ENCODE measurements around the gene MEGF11. TPM values are rescaled to one million over a fixed set of nuclear protein-coding genes. Genes with fewer than 3 reads are reported as not detected.

The MEGF11 gene
- total RNA-seq, 1 donor from 2014 or later, result 0.06 TPM

DNA sequence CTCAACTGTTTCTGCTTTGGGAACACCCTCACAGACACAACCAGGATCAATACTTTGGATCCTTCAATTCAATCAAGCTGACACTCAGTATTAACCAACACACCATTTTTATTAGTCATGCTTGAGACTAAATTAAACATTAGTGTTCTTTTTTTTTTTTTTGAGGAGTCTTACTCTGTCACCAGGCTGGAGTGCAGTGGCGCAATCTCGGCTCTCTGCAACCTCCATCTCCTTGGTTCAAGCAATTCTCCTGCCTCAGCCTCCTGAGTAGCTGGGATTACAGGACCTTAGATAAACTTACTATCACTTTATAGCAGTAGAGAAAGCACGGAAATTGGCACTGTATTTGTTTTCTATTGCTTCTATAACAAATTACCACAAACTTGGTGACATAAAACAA is 386.3 kb downstream of the MEGF11 start:
- peaks cover 6% of the 10 kb centered on the region for H3K36me3 Mint-ChIP-seq

DNA sequence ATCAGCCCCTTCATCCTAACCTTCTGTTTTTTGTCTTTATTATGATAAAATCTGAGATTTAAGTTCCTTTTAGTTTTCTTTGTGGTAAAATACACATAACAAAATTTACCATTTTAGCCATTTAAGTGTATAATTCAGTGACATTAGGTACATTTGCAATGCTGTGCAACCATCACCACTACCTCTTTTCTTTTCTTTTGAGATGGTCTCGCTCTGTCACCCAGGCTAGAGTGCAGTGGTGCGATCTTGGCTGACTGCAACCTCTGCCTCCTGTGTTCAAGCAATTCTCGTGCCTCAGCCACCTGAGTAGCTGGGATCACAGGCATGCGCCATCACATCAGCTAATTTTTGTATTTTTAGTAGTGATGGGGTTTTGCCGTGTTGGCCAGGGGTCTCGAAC is 390.4 kb downstream of the MEGF11 start:
- no peaks in the 10 kb centered on the region for H3K27me3 ChIP-seq
- DNase-seq (ENCODE audit: low spot score), result no peak
- no peaks in the 10 kb centered on the region for H3K9me3 Mint-ChIP-seq
- H4K20me1 ChIP-seq (ENCODE audit: low read depth), result no peaks in the 10 kb centered on the region
- peak overlapping the region; percentile 33 for H2AFZ ChIP-seq (replicated peaks)
- H3K4me2 ChIP-seq, result no peak overlapping the region
- peaks cover 4% of the 10 kb centered on the region for H3K27me3 Mint-ChIP-seq (ENCODE audit: insufficient read depth, low read depth)
- H3K4me3 ChIP-seq, result no peak overlapping the region
- H3K4me1 ChIP-seq, result no peaks in the 10 kb centered on the region
- no peaks in the 10 kb centered on the region for H3K36me3 ChIP-seq
- H3K9ac ChIP-seq, result no peak overlapping the region
- H3K4me1 Mint-ChIP-seq, result peaks cover 3% of the 10 kb centered on the region
- H3F3A ChIP-seq (ENCODE audit: low read depth), result peaks cover 3% of the 10 kb centered on the region
- no peak overlapping the region for H3K27ac ChIP-seq
- H3K79me2 ChIP-seq (ENCODE audit: low read depth), result no peaks in the 10 kb centered on the region
- no peak overlapping the region for H3K4me3 Mint-ChIP-seq
- no peaks in the 10 kb centered on the region for H3K36me3 Mint-ChIP-seq
- H3K9me3 ChIP-seq (ENCODE audit: low read depth), result no peaks in the 10 kb centered on the region
- no peak overlapping the region for H3K27ac Mint-ChIP-seq
- no peak for TF ChIP-seq EZH2phosphoT487 (IDR thresholded peaks at IDR 0.05)
- TF ChIP-seq EZH2 (IDR thresholded peaks at IDR 0.05), result no peak
- no peak for TF ChIP-seq CTCF (IDR thresholded peaks at IDR 0.05)

More for the DNA sequence above, 386.3 kb downstream of the MEGF11 start:
- Histone ChIP-seq H3F3A (ENCODE audit: low read depth) (peaks cover 16% of the 10 kb centered on the region), H3K9ac (no peak overlapping the region), H3K79me2 (ENCODE audit: low read depth) (peaks cover 29% of the 10 kb centered on the region), H3K36me3 (no peaks in the 10 kb centered on the region), H3K27ac (no peak overlapping the region), H3K9me3 (ENCODE audit: low read depth) (no peaks in the 10 kb centered on the region), H3K27me3 (no peaks in the 10 kb centered on the region), H3K4me1 (peaks cover 4% of the 10 kb centered on the region), H2AFZ (replicated peaks) (no peak overlapping the region), H3K4me3 (no peak overlapping the region), H4K20me1 (ENCODE audit: low read depth) (peaks cover 25% of the 10 kb centered on the region), H3K4me2 (no peak overlapping the region)
- peaks cover 23% of the 10 kb centered on the region for H3K4me1 Mint-ChIP-seq
- no peak overlapping the region for H3K4me3 Mint-ChIP-seq
- TF ChIP-seq CTCF (IDR thresholded peaks at IDR 0.05) (no peak), EZH2phosphoT487 (IDR thresholded peaks at IDR 0.05) (no peak), EZH2 (IDR thresholded peaks at IDR 0.05) (no peak)
- H3K27ac Mint-ChIP-seq, result no peak overlapping the region
- peaks cover 11% of the 10 kb centered on the region for H3K9me3 Mint-ChIP-seq
- DNase-seq (ENCODE audit: low spot score), result no peak
- H3K27me3 Mint-ChIP-seq (ENCODE audit: insufficient read depth, low read depth), result peaks cover 14% of the 10 kb centered on the region

DNA sequence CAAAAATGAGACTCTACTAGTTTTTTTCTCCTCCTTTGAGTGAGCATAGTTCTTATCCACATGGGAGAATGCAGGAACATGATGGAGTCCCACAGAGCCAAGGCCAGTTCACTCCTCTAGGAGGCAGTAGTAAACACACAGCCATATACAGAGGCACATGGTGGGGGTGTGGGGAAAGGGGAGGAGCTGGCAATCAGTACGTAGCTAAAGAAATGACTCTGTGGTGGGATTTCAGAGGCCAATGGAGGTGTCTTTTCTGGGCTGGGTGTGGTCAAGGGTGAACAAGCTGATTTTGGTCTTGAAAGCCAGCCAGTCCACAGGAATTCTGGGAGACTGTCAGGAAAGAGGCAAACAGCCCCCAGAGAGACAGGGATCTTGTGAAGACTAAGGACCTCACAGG is 390.9 kb downstream of the MEGF11 start:
- Histone ChIP-seq H3K79me2 (ENCODE audit: low read depth) (no peaks in the 10 kb centered on the region), H3K27me3 (no peaks in the 10 kb centered on the region), H3K9ac (no peak overlapping the region), H3K9me3 (ENCODE audit: low read depth) (no peaks in the 10 kb centered on the region), H3K4me2 (no peak overlapping the region), H3K36me3 (no peaks in the 10 kb centered on the region), H2AFZ (replicated peaks) (peak overlapping the region; percentile 33), H3K4me1 (no peaks in the 10 kb centered on the region), H4K20me1 (ENCODE audit: low read depth) (no peaks in the 10 kb centered on the region), H3K27ac (no peak overlapping the region), H3K4me3 (no peak overlapping the region), H3F3A (ENCODE audit: low read depth) (peaks cover 3% of the 10 kb centered on the region)
- Mint-ChIP-seq H3K36me3 (no peaks in the 10 kb centered on the region), H3K9me3 (no peaks in the 10 kb centered on the region), H3K4me1 (peaks cover 3% of the 10 kb centered on the region), H3K27me3 (ENCODE audit: insufficient read depth, low read depth) (peaks cover 4% of the 10 kb centered on the region), H3K27ac (no peak overlapping the region), H3K4me3 (peak overlapping the region; percentile 27)
- TF ChIP-seq CTCF (IDR thresholded peaks at IDR 0.05) (peak; percentile 66), EZH2phosphoT487 (IDR thresholded peaks at IDR 0.05) (no peak)
- peak; percentile 79 for DNase-seq (ENCODE audit: low spot score)

All from neural progenitor cell (in vitro differentiated cells).